Measurements from ENCODE around the gene FNDC3B. TPM values are rescaled to one million over a fixed set of nuclear protein-coding genes. Genes with fewer than 3 reads are reported as not detected.
"Not testable (repeated sequence)": the region's sequence is repeated elsewhere in the genome, so short reads cannot be mapped to it uniquely, and the experiment has no call there.

Gene FNDC3B
- total RNA-seq, 1 donor from 2014 or later: 71.3 TPM

- H3K36me3 ChIP-seq (ENCODE audit: control insufficient read depth, insufficient read depth, low read length): no peaks in the 10 kb centered on the region
Measured at GRCh38 chr3:172254542-172254941, 215.2 kb downstream of the FNDC3B start.

GRCh38 chr3:172255321-172255720 is 215.9 kb downstream of the FNDC3B start:
- not testable (repeated sequence) for DNase-seq (ENCODE audit: low read depth); H3K27me3 ChIP-seq (ENCODE audit: control insufficient read depth, insufficient read depth, low read length); H3K36me3 ChIP-seq (ENCODE audit: control insufficient read depth, insufficient read depth, low read length); H3K4me3 ChIP-seq (ENCODE audit: low read depth, low read length)

More at GRCh38 chr3:172254542-172254941, 215.2 kb downstream of the FNDC3B start:
- no peak overlapping the region for H3K4me3 ChIP-seq (ENCODE audit: low read depth, low read length)
- H3K27me3 ChIP-seq (ENCODE audit: control insufficient read depth, insufficient read depth, low read length): no peaks in the 10 kb centered on the region
- no peak for DNase-seq (ENCODE audit: low read depth)
- TF ChIP-seq CTCF (IDR thresholded peaks at IDR 0.05; ENCODE audit: insufficient read depth, low read length, poor library complexity, severe bottlenecking): no peak

GRCh38 chr3:172256101-172256734 is 216.8 kb downstream of the FNDC3B start:
- Histone ChIP-seq H3K36me3 (ENCODE audit: control insufficient read depth, insufficient read depth, low read length) (no peaks in the 10 kb centered on the region), H3K27me3 (ENCODE audit: control insufficient read depth, insufficient read depth, low read length) (no peaks in the 10 kb centered on the region), H3K4me3 (ENCODE audit: low read depth, low read length) (no peak overlapping the region)
- TF ChIP-seq CTCF (IDR thresholded peaks at IDR 0.05; ENCODE audit: insufficient read depth, low read length, poor library complexity, severe bottlenecking): no peak
- DNase-seq (ENCODE audit: low read depth): no peak

- Histone ChIP-seq H3K4me3 (ENCODE audit: low read depth, low read length) (no peak overlapping the region), H3K36me3 (ENCODE audit: control insufficient read depth, insufficient read depth, low read length) (no peaks in the 10 kb centered on the region), H3K27me3 (ENCODE audit: control insufficient read depth, insufficient read depth, low read length) (no peaks in the 10 kb centered on the region)
- no peak for DNase-seq (ENCODE audit: low read depth)
- no peak for TF ChIP-seq CTCF (IDR thresholded peaks at IDR 0.05; ENCODE audit: insufficient read depth, low read length, poor library complexity, severe bottlenecking)
Measured at GRCh38 chr3:172257648-172258400, 218.4 kb downstream of the FNDC3B start.

GRCh38 chr3:172258624-172259023 is 219.2 kb downstream of the FNDC3B start:
- DNase-seq (ENCODE audit: low read depth): no peak

More at GRCh38 chr3:172258624-172259023, 219.2 kb downstream of the FNDC3B start:
- no peak for TF ChIP-seq CTCF (IDR thresholded peaks at IDR 0.05; ENCODE audit: insufficient read depth, low read length, poor library complexity, severe bottlenecking)
- no peaks in the 10 kb centered on the region for H3K27me3 ChIP-seq (ENCODE audit: control insufficient read depth, insufficient read depth, low read length)
- no peak overlapping the region for H3K4me3 ChIP-seq (ENCODE audit: low read depth, low read length)
- H3K36me3 ChIP-seq (ENCODE audit: control insufficient read depth, insufficient read depth, low read length): no peaks in the 10 kb centered on the region

All from kidney epithelial cell (primary cell).